ENCODE results near the gene FBXL16.
A peak's percentile ranks its signal among the peaks of the same experiment; 100 is the strongest.

Gene FBXL16

GRCh38 chr16:710500-711075 is 5.0 kb upstream of the FBXL16 start:
- no peak for DNase-seq (ENCODE audit: low read depth in 2 of 2)

- DNase-seq (ENCODE audit: low read depth in 2 of 2) = no peak
These were observed 4.2 kb upstream of the FBXL16 start for GRCh38 chr16:709566-710499.

- no peak for DNase-seq (ENCODE audit: low read depth in 2 of 2)
These were observed 3.4 kb upstream of the FBXL16 start for GRCh38 chr16:708959-709358.

- DNase-seq (ENCODE audit: low read depth in 2 of 2) = no peak
These were observed 2.4 kb upstream of the FBXL16 start for GRCh38 chr16:708019-708418.

GRCh38 chr16:707062-707538 is 1.5 kb upstream of the FBXL16 start:
- no peak for DNase-seq (ENCODE audit: low read depth in 2 of 2)

- no peak for DNase-seq (ENCODE audit: low read depth in 2 of 2)
These were observed 824 bp upstream of the FBXL16 start for GRCh38 chr16:706189-707061.

- DNase-seq (ENCODE audit: low read depth in 2 of 2) = no peak
These were observed 835 bp downstream of the FBXL16 start for GRCh38 chr16:704552-705380.

- DNase-seq (ENCODE audit: low read depth in 2 of 2) = no peak
These were observed 1.6 kb downstream of the FBXL16 start for GRCh38 chr16:704047-704446.

- DNase-seq (ENCODE audit: low read depth in 2 of 2) = no peak
These were observed 2.2 kb downstream of the FBXL16 start for GRCh38 chr16:703406-703805.

GRCh38 chr16:702341-702740 is 3.3 kb downstream of the FBXL16 start:
- DNase-seq (ENCODE audit: low read depth in 2 of 2) = no peak

- no peak for DNase-seq (ENCODE audit: low read depth in 2 of 2)
These were observed 4.7 kb downstream of the FBXL16 start for GRCh38 chr16:700684-701584.

- DNase-seq (ENCODE audit: low read depth in 2 of 2) = no peak
These were observed 6.5 kb downstream of the FBXL16 start for GRCh38 chr16:698911-699671.

- peak; percentile 43 to 49 for DNase-seq (ENCODE audit: low read depth in 2 of 2)
These were observed 10.1 kb downstream of the FBXL16 start for GRCh38 chr16:695355-696089.

- DNase-seq (ENCODE audit: low read depth in 2 of 2) = no peak
These were observed 10.7 kb downstream of the FBXL16 start for GRCh38 chr16:694863-695354.

- no peak for DNase-seq (ENCODE audit: low read depth in 2 of 2)
These were observed 11.3 kb downstream of the FBXL16 start for GRCh38 chr16:694187-694862.

GRCh38 chr16:693766-694165 is 11.8 kb downstream of the FBXL16 start:
- no peak for DNase-seq (ENCODE audit: low read depth in 2 of 2)

- no peak for DNase-seq (ENCODE audit: low read depth in 2 of 2)
These were observed 12.2 kb downstream of the FBXL16 start for GRCh38 chr16:693364-693763.

Data from stimulated activated CD8-positive, alpha-beta memory T cell treated with anti-CD3 and anti-CD28 coated beads, Interleukin-15, amount 100 ng/mL, for 4 hours (primary cell).